CD4-positive, alpha-beta T cell (primary cell): Measurements from ENCODE around the gene ASTN2. TPM values are rescaled to one million over a fixed set of nuclear protein-coding genes. Genes with fewer than 3 reads are reported as not detected.
"Not testable (repeated sequence)": the region's sequence is repeated elsewhere in the genome, so short reads cannot be mapped to it uniquely, and the experiment has no call there.

Experiments
- ATAC-seq: fragments of 200-7000 bp; cut with Tn5 transposase; one replicate; pipeline ENCODE4 v1.10.0; 2022; ENCODE audit warnings: mild to moderate bottlenecking; ENCODE audit not compliant: poor library complexity
- CTCF ChIA-PET: fragments of 350-600 bp; sonication (Branson Sonifier 250); formaldehyde crosslinking; loops from one replicate; lab custom pipeline; 2021; ENCODE audit warnings: antibody characterized with exemption, inconsistent platforms; lab: Charles Lee
- POLR2A ChIA-PET: fragments of 350-600 bp; sonication (Branson Sonifier 250); formaldehyde crosslinking; loops from one replicate; lab custom pipeline; 2021; ENCODE audit warnings: antibody characterized with exemption, inconsistent platforms; lab: Charles Lee
- DNase-seq, 14 experiments: peaks; one replicate each; pipeline ENCODE4 v3.0.0-alpha.2; 2013 to 2020; ENCODE audit warnings: mixed read lengths in 2 of 14
- H3K27ac ChIP-seq, 2 donors: one replicate each; pipeline versions ENCODE4 v1.5.1 to v1.7.0; 2013; ENCODE audit warnings: low read length in 2 of 2, low read depth in 1 of 2, mild to moderate bottlenecking in 1 of 2
- H3K27me3 ChIP-seq, 2 experiments: 1 replicate in 1 of 2; 2 replicates in 1 of 2; pipeline versions ENCODE4 v1.6.1 to v1.7.0; 2013; ENCODE audit warnings: low read length in 2 of 2, control low read depth in 1 of 2, mild to moderate bottlenecking in 1 of 2, moderate library complexity in 1 of 2; ENCODE audit not compliant: insufficient read depth in 2 of 2, control insufficient read depth in 1 of 2
- H3K36me3 ChIP-seq: one replicate; pipeline ENCODE4 v1.6.1; 2013; ENCODE audit warnings: low read length, control low read depth; ENCODE audit not compliant: insufficient read depth
- H3K4me1 ChIP-seq: one replicate; pipeline ENCODE4 v1.6.1; 2013; ENCODE audit warnings: low read length, control low read depth; ENCODE audit not compliant: insufficient read depth
- H3K4me3 ChIP-seq: one replicate; pipeline ENCODE4 v1.5.1; 2013; ENCODE audit warnings: mild to moderate bottlenecking, low read length, moderate library complexity
- H3K9me3 ChIP-seq, 2 experiments: 1 replicate in 1 of 2; 2 replicates in 1 of 2; pipeline versions ENCODE4 v1.6.1 to v1.7.0; 2013; ENCODE audit warnings: low read length in 2 of 2, mild to moderate bottlenecking in 2 of 2, control low read depth in 1 of 2, moderate library complexity in 1 of 2; ENCODE audit not compliant: control insufficient read depth in 1 of 2, insufficient read depth in 1 of 2
- H3K27ac Mint-ChIP-seq: one replicate; pipeline ENCODE4 v1.8.0; 2020; ENCODE audit warnings: mixed read lengths
- H3K27me3 Mint-ChIP-seq: one replicate; pipeline ENCODE4 v1.8.0; 2021; ENCODE audit warnings: mixed read lengths
- H3K36me3 Mint-ChIP-seq: one replicate; pipeline ENCODE4 v1.8.0; 2021; ENCODE audit warnings: low read depth, mixed read lengths
- H3K4me1 Mint-ChIP-seq: one replicate; pipeline ENCODE4 v1.8.0; 2021; ENCODE audit warnings: low read depth, mixed read lengths
- H3K4me3 Mint-ChIP-seq: one replicate; pipeline ENCODE4 v1.8.0; 2020; ENCODE audit warnings: mild to moderate bottlenecking, mixed read lengths
- H3K9me3 Mint-ChIP-seq: one replicate; pipeline ENCODE4 v1.8.0; 2020; ENCODE audit warnings: mixed read lengths
- intact Hi-C, 2 experiments: fragments of 100-400 bp; cut with DNase I in 1 of 2; cut with micrococcal nuclease in 1 of 2; formaldehyde crosslinking; loops; one replicate each; pipeline versions ENCODE4 v1.15.1 to v1.9.0; 2023 to 2025; cut with DNase I, micrococcal nuclease
- total RNA-seq, 174 experiments: library from RNA in 2 of 174; stranded (reverse) in 2 of 174; gene quantifications; one replicate each; pipeline ENCODE4 v1.2.3 and lab custom pipeline; 2021 to 2026
- TF ChIP-seq, protein P1 (sequence below): fragments of 200-600 bp; IDR thresholded peaks from one replicate; pipeline ENCODE4 v1.8.0; 2022; ENCODE audit warnings: antibody characterized with exemption, mild to moderate bottlenecking

ASTN2 gene
- total RNA-seq, 2 experiments from 2014 or later: 2.3 to 2.4 TPM

DNA sequence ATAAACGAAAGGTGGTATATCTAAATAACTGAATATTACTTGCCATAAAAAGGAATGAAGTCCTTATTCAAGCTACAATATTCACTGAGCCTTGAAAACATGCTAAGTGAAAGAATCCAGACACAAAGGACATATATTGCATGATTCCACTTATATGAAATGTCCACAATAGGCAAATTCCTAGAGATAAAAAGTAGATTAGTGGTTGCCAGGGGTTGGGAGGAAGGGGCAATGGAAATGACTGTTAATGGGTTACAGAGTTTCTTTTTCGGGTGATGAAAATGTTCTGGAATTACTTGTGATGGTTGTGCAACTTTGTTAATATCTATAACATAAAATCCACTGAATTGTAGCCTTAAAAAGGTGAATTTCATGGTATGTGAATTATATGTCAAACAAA is 954.8 kb downstream of the ASTN2 start:
- CTCF ChIA-PET: no interaction called here
- H3K27me3 ChIP-seq: no peaks in the 10 kb centered on the region
- no peak for DNase-seq
- TF ChIP-seq, protein P1, sequence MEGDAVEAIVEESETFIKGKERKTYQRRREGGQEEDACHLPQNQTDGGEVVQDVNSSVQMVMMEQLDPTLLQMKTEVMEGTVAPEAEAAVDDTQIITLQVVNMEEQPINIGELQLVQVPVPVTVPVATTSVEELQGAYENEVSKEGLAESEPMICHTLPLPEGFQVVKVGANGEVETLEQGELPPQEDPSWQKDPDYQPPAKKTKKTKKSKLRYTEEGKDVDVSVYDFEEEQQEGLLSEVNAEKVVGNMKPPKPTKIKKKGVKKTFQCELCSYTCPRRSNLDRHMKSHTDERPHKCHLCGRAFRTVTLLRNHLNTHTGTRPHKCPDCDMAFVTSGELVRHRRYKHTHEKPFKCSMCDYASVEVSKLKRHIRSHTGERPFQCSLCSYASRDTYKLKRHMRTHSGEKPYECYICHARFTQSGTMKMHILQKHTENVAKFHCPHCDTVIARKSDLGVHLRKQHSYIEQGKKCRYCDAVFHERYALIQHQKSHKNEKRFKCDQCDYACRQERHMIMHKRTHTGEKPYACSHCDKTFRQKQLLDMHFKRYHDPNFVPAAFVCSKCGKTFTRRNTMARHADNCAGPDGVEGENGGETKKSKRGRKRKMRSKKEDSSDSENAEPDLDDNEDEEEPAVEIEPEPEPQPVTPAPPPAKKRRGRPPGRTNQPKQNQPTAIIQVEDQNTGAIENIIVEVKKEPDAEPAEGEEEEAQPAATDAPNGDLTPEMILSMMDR: no peak
- no peak overlapping the region for H3K27ac Mint-ChIP-seq
- intact Hi-C loops: no loop called here
- H3K36me3 Mint-ChIP-seq: peaks cover 17% of the 10 kb centered on the region
- no peaks in the 10 kb centered on the region for H3K36me3 ChIP-seq
- H3K4me1 Mint-ChIP-seq: no peaks in the 10 kb centered on the region
- H3K27ac ChIP-seq: no peak overlapping the region
- no peak overlapping the region for H3K4me3 Mint-ChIP-seq
- H3K4me3 ChIP-seq: no peak overlapping the region
- no peaks in the 10 kb centered on the region for H3K27me3 Mint-ChIP-seq
- peaks cover 0 to 9% of the 10 kb centered on the region in 2 experiments for H3K9me3 ChIP-seq
- POLR2A ChIA-PET: no interaction called here
- H3K9me3 Mint-ChIP-seq: peaks cover 10% of the 10 kb centered on the region
- no peak for ATAC-seq
- no peaks in the 10 kb centered on the region for H3K4me1 ChIP-seq

- ChIA-PET POLR2A (no interaction called here), CTCF (no interaction called here)
- Histone ChIP-seq H3K4me1 (no peaks in the 10 kb centered on the region), H3K36me3 (no peaks in the 10 kb centered on the region), H3K27me3 (no peaks in the 10 kb centered on the region), H3K9me3 (peaks cover 0 to 9% of the 10 kb centered on the region in 2 experiments), H3K4me3 (no peak overlapping the region), H3K27ac (no peak overlapping the region)
- Mint-ChIP-seq H3K4me1 (no peaks in the 10 kb centered on the region), H3K27me3 (no peaks in the 10 kb centered on the region), H3K27ac (no peak overlapping the region), H3K36me3 (peaks cover 18% of the 10 kb centered on the region), H3K4me3 (no peak overlapping the region), H3K9me3 (peaks cover 12% of the 10 kb centered on the region)
- ATAC-seq (no peak), DNase-seq (no peak)
- TF ChIP-seq, protein P1: no peak
- intact Hi-C loops: no loop called here
Observed at GRCh38 chr9:116459576-116459975, 955.3 kb downstream of the ASTN2 start.

DNA sequence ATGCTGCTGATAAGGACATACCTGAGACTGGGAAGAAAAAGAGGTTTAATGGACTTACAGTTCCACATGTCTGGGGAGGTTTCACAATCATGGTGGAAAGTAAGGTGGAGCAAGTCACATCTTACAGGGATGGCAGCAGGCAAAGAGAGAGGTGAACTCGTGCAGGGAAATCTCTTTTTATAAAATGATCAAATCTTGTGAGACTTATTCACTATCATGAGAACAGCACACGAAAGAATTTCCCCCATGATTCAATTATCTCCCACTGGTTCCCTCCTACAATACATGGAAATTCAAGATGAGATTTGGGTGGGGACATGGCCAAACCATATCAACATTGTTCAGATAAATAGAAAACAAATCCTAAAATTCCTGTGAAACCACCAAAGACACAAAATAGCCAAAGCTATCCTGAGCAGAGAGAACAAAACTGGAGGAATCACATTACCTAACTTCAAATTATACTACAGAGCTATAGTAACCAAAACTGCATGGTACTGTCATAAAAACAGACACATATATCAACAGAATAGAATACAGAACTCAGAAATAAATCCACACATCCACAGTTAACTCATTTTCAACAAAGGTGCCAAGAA is 958.3 kb downstream of the ASTN2 start:
- no peak for DNase-seq
- Histone ChIP-seq H3K27me3 (no peaks in the 10 kb centered on the region), H3K4me3 (no peak overlapping the region), H3K9me3 (peaks cover 0 to 9% of the 10 kb centered on the region in 2 experiments), H3K36me3 (no peaks in the 10 kb centered on the region), H3K4me1 (no peaks in the 10 kb centered on the region), H3K27ac (no peak overlapping the region)
- Mint-ChIP-seq H3K9me3 (peaks cover 14% of the 10 kb centered on the region), H3K4me3 (no peak overlapping the region), H3K4me1 (no peaks in the 10 kb centered on the region), H3K27me3 (no peaks in the 10 kb centered on the region), H3K27ac (no peak overlapping the region), H3K36me3 (peaks cover 21% of the 10 kb centered on the region)
- TF ChIP-seq, protein P1: no peak
- CTCF ChIA-PET: no interaction called here
- no peak for ATAC-seq
- POLR2A ChIA-PET: no interaction called here
- intact Hi-C loops: no loop called here

DNA sequence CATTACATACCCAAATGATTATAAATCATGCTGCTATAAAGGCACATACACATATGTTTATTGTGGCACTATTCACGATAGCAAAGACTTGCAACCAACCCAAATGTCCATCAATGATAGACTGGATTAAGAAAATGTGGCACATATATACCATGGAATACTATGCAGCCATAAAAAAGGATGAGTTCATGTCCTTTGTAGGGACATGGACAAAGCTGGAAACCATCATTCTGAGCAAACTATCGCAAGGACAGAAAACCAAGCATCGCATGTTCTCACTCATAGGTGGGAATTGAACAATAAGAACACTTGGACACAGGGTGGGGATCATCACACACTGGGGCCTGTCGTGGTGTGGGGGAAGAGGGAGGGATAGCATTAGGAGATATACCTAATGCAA is 960.3 kb downstream of the ASTN2 start:
- H3K4me1 Mint-ChIP-seq, H3K9me3 ChIP-seq, ATAC-seq, H3K4me3 Mint-ChIP-seq, DNase-seq, H3K27ac ChIP-seq, H3K27ac Mint-ChIP-seq, POLR2A ChIA-PET, CTCF ChIA-PET, H3K27me3 Mint-ChIP-seq, intact Hi-C loops, H3K4me3 ChIP-seq, H3K36me3 ChIP-seq, H3K4me1 ChIP-seq, H3K27me3 ChIP-seq: not testable (repeated sequence)
- peaks cover 14% of the 10 kb centered on the region for H3K9me3 Mint-ChIP-seq
- peaks cover 21% of the 10 kb centered on the region for H3K36me3 Mint-ChIP-seq
